Fibroblast of villous mesenchyme (primary cell): ENCODE data around the gene BRD3. TPM values are rescaled to one million over a fixed set of nuclear protein-coding genes. Genes with fewer than 3 reads are reported as not detected.
"Not testable (repeated sequence)": the region's sequence is repeated elsewhere in the genome, so short reads cannot be mapped to it uniquely, and the experiment has no call there.

Source experiments
- DNase-seq: peaks from one replicate; pipeline ENCODE4 v3.0.0-alpha.2; 2010; ENCODE audit warnings: low read depth
- H3K4me3 ChIP-seq: 2 replicates; pipeline ENCODE4 v1.5.1; 2011; ENCODE audit warnings: low read depth, mild to moderate bottlenecking, low read length
- CTCF ChIP-seq: IDR thresholded peaks from 2 replicates; pipeline ENCODE4 v1.5.1; 2012; ENCODE audit warnings: low read depth, mild to moderate bottlenecking, low read length; ENCODE audit not compliant: insufficient read depth
- total RNA-seq: library from RNA; depleted of rRNA; stranded (reverse); fragments of >200 nt; gene quantifications from 2 replicates; pipeline ENCODE4 v1.2.3, GENCODE V29; 2012

The BRD3 gene
- total RNA-seq, 1 donor: 5.2 TPM

GRCh38 chr9:133991964-133992779, 75.7 kb downstream of the BRD3 start, which contains the start of gene VAV2:
Gene VAV2 (minus strand): TSS chr9:133992324. CDS start chr9:133992278, 46 bp downstream.
- peak within 1 kb of the TSS; percentile 73 for H3K4me3 ChIP-seq
- TF ChIP-seq CTCF: no peak
- peak; percentile 62 for DNase-seq

- TF ChIP-seq CTCF: no peak
- H3K4me3 ChIP-seq: peak overlapping the region; percentile 73
- no peak for DNase-seq
Observed at GRCh38 chr9:133991214-133991921, 76.5 kb downstream of the BRD3 start.

- TF ChIP-seq CTCF: no peak
Observed at GRCh38 chr9:133990366-133991213, 77.2 kb downstream of the BRD3 start.

GRCh38 chr9:133989625-133990365, 78.0 kb downstream of the BRD3 start:
- no peak for DNase-seq
- H3K4me3 ChIP-seq: peak overlapping the region; percentile 73
- TF ChIP-seq CTCF: no peak

More at GRCh38 chr9:133990366-133991213, 77.2 kb downstream of the BRD3 start:
- H3K4me3 ChIP-seq: peak overlapping the region; percentile 73
- DNase-seq: peak; percentile 83

GRCh38 chr9:133988771-133989170, 79.1 kb downstream of the BRD3 start:
- H3K4me3 ChIP-seq, DNase-seq: not testable (repeated sequence)

GRCh38 chr9:133987946-133988665, 79.7 kb downstream of the BRD3 start:
- no peak for TF ChIP-seq CTCF
- DNase-seq: no peak
- no peak overlapping the region for H3K4me3 ChIP-seq
